HepG2 (cell line): ENCODE data around the gene IL17A. TPM values are rescaled to one million over a fixed set of nuclear protein-coding genes. Genes with fewer than 3 reads are reported as not detected.

Experiments
- ATAC-seq: fragments of 200-7000 bp; cut with Tn5 transposase; 3 replicates; pipeline ENCODE4 v1.9.1; 2020; ENCODE audit warnings: mild to moderate bottlenecking, moderate library complexity
- BruUV-seq: library from RNA; stranded (reverse); fragments of 400-500 nt; replicated peaks from 2 replicates; lab custom pipeline; 2021; lab: Mats Ljungman, UMichigan
- CTCF ChIA-PET: fragments of 300-600 bp; formaldehyde crosslinking; extraction: SDS; loops from one replicate; lab custom pipeline; 2021; ENCODE audit warnings: low total read pairs, inconsistent platforms, low intra/inter-chr PET ratio; lab: Yijun Ruan, JAX
- POLR2A ChIA-PET: fragments of 350-600 bp; sonication (Branson Sonifier 250); formaldehyde crosslinking; loops from one replicate; lab custom pipeline; 2020; ENCODE audit warnings: antibody characterized with exemption, inconsistent platforms; lab: Yijun Ruan, JAX
- DNase-seq: peaks from one replicate; pipeline ENCODE4 v3.0.0-alpha.2; 2015; ENCODE audit warnings: low spot score
- FAIRE-seq: peaks from 3 replicates; lab custom pipeline; 2011; peaks lifted over from hg19 to GRCh38; lab: Jason Lieb, UNC
- H2AFZ ChIP-seq: one replicate; pipeline ENCODE4 v1.6.1; 2011; ENCODE audit warnings: low read length, inconsistent platforms
- H3K27ac ChIP-seq: fragments of 300-600 bp; 3 replicates; pipeline ENCODE4 v1.8.0; 2011; ENCODE audit warnings: mixed run types, mild to moderate bottlenecking, mixed read lengths, low read length, inconsistent platforms; ENCODE audit not compliant: insufficient read depth; ENCODE audit errors: extremely low read length
- H3K27me3 ChIP-seq, 2 experiments: fragments of 200-600 bp in 1 of 2; 2 replicates in 1 of 2; 3 replicates in 1 of 2; pipeline versions ENCODE4 v1.6.0 to v1.8.0; 2011; ENCODE audit warnings: low read length in 2 of 2, mild to moderate bottlenecking in 2 of 2, moderate library complexity in 2 of 2, inconsistent platforms in 1 of 2; ENCODE audit not compliant: insufficient read depth in 2 of 2, control insufficient read depth in 1 of 2
- H3K36me3 ChIP-seq, 2 experiments: fragments of 200-600 bp in 1 of 2; replicated peaks in 1 of 2; 2 replicates in 1 of 2; 3 replicates in 1 of 2; pipeline versions ENCODE4 v1.5.1 to v1.8.0; 2011; ENCODE audit warnings: low read length in 2 of 2, inconsistent platforms in 1 of 2; ENCODE audit not compliant: insufficient read depth in 2 of 2, control insufficient read depth in 1 of 2
- H3K4me1 ChIP-seq: 2 replicates; pipeline ENCODE4 v1.5.1; 2012; ENCODE audit warnings: low read length, inconsistent platforms; ENCODE audit not compliant: insufficient read depth
- H3K4me2 ChIP-seq: 2 replicates; pipeline ENCODE4 v1.6.0; 2011; ENCODE audit warnings: low read depth, low read length, inconsistent platforms
- H3K4me3 ChIP-seq, 3 experiments: fragments of 200-600 bp in 1 of 3; sonication (generic), shearing (Covaris generic) in 1 of 3; replicated peaks in 1 of 3; 2 replicates each; pipeline ENCODE4 v1.5.1; 2011 to 2016; ENCODE audit warnings: low read length in 3 of 3, inconsistent platforms in 2 of 3, low read depth in 2 of 3, mild to moderate bottlenecking in 2 of 3, control low read depth in 1 of 3, mixed read lengths in 1 of 3; ENCODE audit not compliant: insufficient read depth in 1 of 3
- H3K79me2 ChIP-seq: one replicate; pipeline ENCODE4 v1.6.1; 2011; ENCODE audit warnings: low read length, inconsistent platforms; ENCODE audit not compliant: insufficient read depth
- H3K9ac ChIP-seq: 2 replicates; pipeline ENCODE4 v1.6.0; 2011; ENCODE audit warnings: mild to moderate bottlenecking, low read depth, low read length, inconsistent platforms; ENCODE audit not compliant: insufficient read depth
- H3K9me3 ChIP-seq: 2 replicates; pipeline ENCODE4 v1.5.1; 2012; ENCODE audit warnings: mild to moderate bottlenecking, low read length
- H4K20me1 ChIP-seq: 2 replicates; pipeline ENCODE4 v1.6.0; 2011; ENCODE audit warnings: inconsistent platforms, mild to moderate bottlenecking, low read length, moderate library complexity; ENCODE audit not compliant: insufficient read depth
- ADNP ChIP-seq: sonication (generic); formaldehyde crosslinking; IDR thresholded peaks from 2 replicates; pipeline ENCODE4 v1.4.0; 2020; ENCODE audit warnings: missing genetic modification reagents
- DMAP1 ChIP-seq: IDR thresholded peaks from 2 replicates; pipeline ENCODE4 v1.6.1; 2016
- DR1 ChIP-seq: sonication (generic); formaldehyde crosslinking; IDR thresholded peaks from 2 replicates; pipeline ENCODE4 v1.8.0; 2021; ENCODE audit warnings: mild to moderate bottlenecking, missing genetic modification reagents, inconsistent platforms
- RBM22 ChIP-seq: fragments of 200-400 bp; formaldehyde crosslinking; optimal IDR thresholded peaks from 2 replicates; pipeline ENCODE3; 2017; ENCODE audit warnings: mild to moderate bottlenecking, low read length, moderate library complexity
- RBM39 ChIP-seq: fragments of 200-400 bp; formaldehyde crosslinking; IDR thresholded peaks from one replicate; pipeline ENCODE4 v1.6.1; 2018; ENCODE audit warnings: antibody characterized with exemption, mild to moderate bottlenecking, low read depth, low read length; ENCODE audit not compliant: poor library complexity, severe bottlenecking
- RFXANK ChIP-seq: IDR thresholded peaks from 2 replicates; pipeline ENCODE4 v1.6.1; 2016
- SAP130 ChIP-seq: IDR thresholded peaks from 2 replicates; pipeline ENCODE4 v1.6.1; 2016; ENCODE audit warnings: low read depth
- SMC3 ChIP-seq: IDR thresholded peaks from 2 replicates; pipeline ENCODE4 v1.6.1; 2011; ENCODE audit warnings: low read length, improper control_type of control experiment
- SRSF4 ChIP-seq: fragments of 200-400 bp; formaldehyde crosslinking; IDR thresholded peaks from one replicate; pipeline ENCODE4 v1.6.1; 2018; ENCODE audit warnings: mild to moderate bottlenecking, low read depth, low read length, moderate library complexity; ENCODE audit not compliant: poor library complexity, severe bottlenecking
- ZBTB21 ChIP-seq: sonication (generic); formaldehyde crosslinking; IDR thresholded peaks from 2 replicates; pipeline ENCODE4 v1.4.0; 2020; ENCODE audit warnings: missing genetic modification reagents
- ZMYM4 ChIP-seq: sonication (generic); formaldehyde crosslinking; IDR thresholded peaks from 2 replicates; pipeline ENCODE4 v1.8.1; 2023; ENCODE audit warnings: mild to moderate bottlenecking, missing genetic modification reagents
- ZNF253 ChIP-seq: sonication (generic); formaldehyde crosslinking; IDR thresholded peaks from 2 replicates; pipeline ENCODE4 v1.8.0; 2022; ENCODE audit warnings: mild to moderate bottlenecking, missing genetic modification reagents, borderline replicate concordance
- ZNF256 ChIP-seq: sonication (generic); formaldehyde crosslinking; conservative IDR thresholded peaks from 2 replicates; pipeline ENCODE4 v1.4.0; 2020; ENCODE audit warnings: missing genetic modification reagents
- ZNF260 ChIP-seq: sonication (generic); formaldehyde crosslinking; IDR thresholded peaks from 2 replicates; pipeline ENCODE4 v1.4.0; 2020; ENCODE audit warnings: missing genetic modification reagents, low read depth, mild to moderate bottlenecking, borderline replicate concordance
- ZNF274 ChIP-seq: sonication (generic); formaldehyde crosslinking; IDR thresholded peaks from 2 replicates; pipeline ENCODE4 v1.5.1; 2020; ENCODE audit warnings: mild to moderate bottlenecking, missing genetic modification reagents
- ZNF33B ChIP-seq: sonication (generic); formaldehyde crosslinking; IDR thresholded peaks from 2 replicates; pipeline ENCODE4 v1.5.1; 2020; ENCODE audit warnings: mild to moderate bottlenecking, missing genetic modification reagents
- ZNF775 ChIP-seq: sonication (generic); formaldehyde crosslinking; IDR thresholded peaks from 2 replicates; pipeline ENCODE4 v1.4.0; 2020; ENCODE audit warnings: missing genetic modification reagents, mild to moderate bottlenecking, moderate library complexity, borderline replicate concordance
- WGBS: methylation state at CpG from one replicate; pipeline ENCODE4 v1.1.6; 2017; ENCODE audit warnings: low lambda C conversion rate; 5-methylcytosine and 5-hydroxymethylcytosine counted together
- in situ Hi-C: cut with HindIII; loops from 2 replicates; pipeline ENCODE4 v1.10.0; 2017; ENCODE audit warnings: low pct_unique_long_range_greater_than_20kb; ENCODE audit not compliant: extremely low pct_ligation_motif_present
- intact Hi-C: fragments of 100-400 bp; cut with micrococcal nuclease; formaldehyde crosslinking; loops from one replicate; pipeline ENCODE4 v1.10.0; 2022; ENCODE audit not compliant: unreplicated experiment
- polyA plus RNA-seq, 8 experiments: library from polyadenylated mRNA; depleted of rRNA in 3 of 8; stranded (reverse) in 7 of 8; unstranded in 1 of 8; fragments of >200 nt; fragmentation: Illumina TruSeq in 4 of 8; extraction: Trizol in 4 of 8; gene quantifications; 2 replicates each; pipeline versions ENCODE4 v1.2.1 to v1.2.3, GENCODE V29; 2011 to 2016; ENCODE audit warnings: low read depth in 4 of 8, missing spikeins in 1 of 8, mixed read lengths in 1 of 8; ENCODE audit not compliant: insufficient read depth in 1 of 8
- total RNA-seq, 5 experiments: library from RNA; depleted of rRNA; stranded (reverse); fragments of >200 nt; fragmentation: Illumina TruSeq; extraction: Trizol; gene quantifications; 2 replicates each; pipeline ENCODE4 v1.2.3, GENCODE V29; 2016; ENCODE audit warnings: low read depth in 1 of 5
- TF ChIP-seq, protein P1 (sequence below): sonication (generic); formaldehyde crosslinking; IDR thresholded peaks from 2 replicates; pipeline ENCODE4 v1.4.0; 2020; ENCODE audit warnings: mild to moderate bottlenecking, missing genetic modification reagents
- TF ChIP-seq, protein P2 (sequence below): sonication (generic); formaldehyde crosslinking; IDR thresholded peaks from 2 replicates; pipeline ENCODE4 v1.8.0; 2023; ENCODE audit warnings: mild to moderate bottlenecking, missing genetic modification reagents

The IL17A gene
- total and polyA plus RNA-seq, 2 of the 13 experiments (the other 11 are each of a cell fraction or from before 2014, with no cell fraction given) = not detected

- TF ChIP-seq RBM39 (no peak), DR1 (CRISPR knock-in tag) (no peak), ZNF256 (CRISPR knock-in tag) (no peak)
- intact Hi-C loops (loop anchor here (5.0 kb wide), 1 partner anchor 1778 kb away; no protein-coding TSS in a partner anchor), in situ Hi-C loops (no loop called here)
- DNase-seq (no peak), FAIRE-seq (no peak), ATAC-seq (no peak)
- no peaks in the 10 kb centered on the region for H3K79me2 ChIP-seq
- H3K4me3 ChIP-seq = no peak overlapping the region
- H3K27ac ChIP-seq = no peak overlapping the region
- no peaks in the 10 kb centered on the region for H4K20me1 ChIP-seq
- ChIA-PET CTCF (no interaction called here), POLR2A (no interaction called here)
- H3K4me1 ChIP-seq = no peaks in the 10 kb centered on the region
- no peaks in the 10 kb centered on the region for H3K9me3 ChIP-seq
- no TSS peak for BruUV-seq
- H3K36me3 ChIP-seq = no peaks in the 10 kb centered on the region
- no peak overlapping the region for H3K9ac ChIP-seq
- WGBS = 2% methylated on average over 3 of the region's 3 CpGs
- H2AFZ ChIP-seq = no peak overlapping the region
- no peak overlapping the region for H3K4me2 ChIP-seq
- peaks cover 2 to 46% of the 10 kb centered on the region in 2 experiments; a peak in 2 of 5 replicates for H3K27me3 ChIP-seq
Observed at GRCh38 chr6:52139985-52140680, 46.0 kb upstream of the IL17A start.

GRCh38 chr6:52141596-52141995 is 44.6 kb upstream of the IL17A start:
- DNase-seq (no peak), ATAC-seq (no peak), FAIRE-seq (no peak)
- Histone ChIP-seq H3K79me2 (no peaks in the 10 kb centered on the region), H3K36me3 (no peaks in the 10 kb centered on the region), H2AFZ (no peak overlapping the region), H3K27ac (no peak overlapping the region), H3K4me3 (no peak overlapping the region), H4K20me1 (no peaks in the 10 kb centered on the region), H3K9me3 (no peaks in the 10 kb centered on the region), H3K27me3 (peaks cover 0 to 39% of the 10 kb centered on the region in 2 experiments; a peak in 3 of 5 replicates), H3K4me2 (no peak overlapping the region), H3K4me1 (no peaks in the 10 kb centered on the region), H3K9ac (no peak overlapping the region)
- intact Hi-C loops (loop anchor here (5.0 kb wide), 1 partner anchor 1779 kb away; no protein-coding TSS in a partner anchor), in situ Hi-C loops (no loop called here)
- BruUV-seq = no TSS peak
- TF ChIP-seq ZNF274 (CRISPR knock-in tag) (no peak), ADNP (no peak), SMC3 (no peak), ZMYM4 (CRISPR knock-in tag) (no peak), RFXANK (CRISPR knock-in tag) (no peak), ZNF260 (CRISPR knock-in tag) (no peak), ZNF775 (CRISPR knock-in tag) (no peak), ZNF253 (CRISPR knock-in tag) (no peak), RBM22 (no peak), DMAP1 (no peak), ZNF33B (CRISPR knock-in tag) (no peak), ZBTB21 (CRISPR knock-in tag) (no peak), SRSF4 (no peak), SAP130 (CRISPR knock-in tag) (no peak)
- TF ChIP-seq, protein P1, sequence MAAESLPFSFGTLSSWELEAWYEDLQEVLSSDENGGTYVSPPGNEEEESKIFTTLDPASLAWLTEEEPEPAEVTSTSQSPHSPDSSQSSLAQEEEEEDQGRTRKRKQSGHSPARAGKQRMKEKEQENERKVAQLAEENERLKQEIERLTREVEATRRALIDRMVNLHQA = no peak
- TF ChIP-seq, protein P2, sequence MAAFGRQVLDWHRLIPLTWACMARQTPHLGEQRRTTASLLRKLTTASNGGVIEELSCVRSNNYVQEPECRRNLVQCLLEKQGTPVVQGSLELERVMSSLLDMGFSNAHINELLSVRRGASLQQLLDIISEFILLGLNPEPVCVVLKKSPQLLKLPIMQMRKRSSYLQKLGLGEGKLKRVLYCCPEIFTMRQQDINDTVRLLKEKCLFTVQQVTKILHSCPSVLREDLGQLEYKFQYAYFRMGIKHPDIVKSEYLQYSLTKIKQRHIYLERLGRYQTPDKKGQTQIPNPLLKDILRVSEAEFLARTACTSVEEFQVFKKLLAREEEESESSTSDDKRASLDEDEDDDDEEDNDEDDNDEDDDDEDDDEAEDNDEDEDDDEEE (CRISPR knock-in tag) = no peak
- CTCF ChIA-PET = no interaction called here
- 0% methylated on average over 1 of the region's 1 CpG for WGBS
- POLR2A ChIA-PET = no interaction called here
